Measurements from ENCODE around the gene FAIM2. TPM values are rescaled to one million over a fixed set of nuclear protein-coding genes. Genes with fewer than 3 reads are reported as not detected.

The FAIM2 gene
- total and polyA plus RNA-seq, 2 experiments from 2014 or later: 0.61 to 2.0 TPM

- TF ChIP-seq EZH2 (IDR thresholded peaks at IDR 0.05; ENCODE audit: low read depth, unreplicated experiment) (no peak), JUNB (IDR thresholded peaks at IDR 0.05; ENCODE audit: unreplicated experiment) (no peak), NANOG (IDR thresholded peaks at IDR 0.05; ENCODE audit: borderline replicate concordance) (no peak), ZNF331 (CRISPR knock-in tag; IDR thresholded peaks at IDR 0.05; ENCODE audit: low read depth) (no peak), EZH2phosphoT487 (IDR thresholded peaks at IDR 0.05; ENCODE audit: unreplicated experiment) (no peak)
- TF ChIP-seq, protein P1, sequence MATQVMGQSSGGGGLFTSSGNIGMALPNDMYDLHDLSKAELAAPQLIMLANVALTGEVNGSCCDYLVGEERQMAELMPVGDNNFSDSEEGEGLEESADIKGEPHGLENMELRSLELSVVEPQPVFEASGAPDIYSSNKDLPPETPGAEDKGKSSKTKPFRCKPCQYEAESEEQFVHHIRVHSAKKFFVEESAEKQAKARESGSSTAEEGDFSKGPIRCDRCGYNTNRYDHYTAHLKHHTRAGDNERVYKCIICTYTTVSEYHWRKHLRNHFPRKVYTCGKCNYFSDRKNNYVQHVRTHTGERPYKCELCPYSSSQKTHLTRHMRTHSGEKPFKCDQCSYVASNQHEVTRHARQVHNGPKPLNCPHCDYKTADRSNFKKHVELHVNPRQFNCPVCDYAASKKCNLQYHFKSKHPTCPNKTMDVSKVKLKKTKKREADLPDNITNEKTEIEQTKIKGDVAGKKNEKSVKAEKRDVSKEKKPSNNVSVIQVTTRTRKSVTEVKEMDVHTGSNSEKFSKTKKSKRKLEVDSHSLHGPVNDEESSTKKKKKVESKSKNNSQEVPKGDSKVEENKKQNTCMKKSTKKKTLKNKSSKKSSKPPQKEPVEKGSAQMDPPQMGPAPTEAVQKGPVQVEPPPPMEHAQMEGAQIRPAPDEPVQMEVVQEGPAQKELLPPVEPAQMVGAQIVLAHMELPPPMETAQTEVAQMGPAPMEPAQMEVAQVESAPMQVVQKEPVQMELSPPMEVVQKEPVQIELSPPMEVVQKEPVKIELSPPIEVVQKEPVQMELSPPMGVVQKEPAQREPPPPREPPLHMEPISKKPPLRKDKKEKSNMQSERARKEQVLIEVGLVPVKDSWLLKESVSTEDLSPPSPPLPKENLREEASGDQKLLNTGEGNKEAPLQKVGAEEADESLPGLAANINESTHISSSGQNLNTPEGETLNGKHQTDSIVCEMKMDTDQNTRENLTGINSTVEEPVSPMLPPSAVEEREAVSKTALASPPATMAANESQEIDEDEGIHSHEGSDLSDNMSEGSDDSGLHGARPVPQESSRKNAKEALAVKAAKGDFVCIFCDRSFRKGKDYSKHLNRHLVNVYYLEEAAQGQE (IDR thresholded peaks at IDR 0.05; ENCODE audit: unreplicated experiment): no peak
Observed at GRCh38 chr12:49912345-49913255, 8.9 kb upstream of the FAIM2 start (continued).

DNA sequence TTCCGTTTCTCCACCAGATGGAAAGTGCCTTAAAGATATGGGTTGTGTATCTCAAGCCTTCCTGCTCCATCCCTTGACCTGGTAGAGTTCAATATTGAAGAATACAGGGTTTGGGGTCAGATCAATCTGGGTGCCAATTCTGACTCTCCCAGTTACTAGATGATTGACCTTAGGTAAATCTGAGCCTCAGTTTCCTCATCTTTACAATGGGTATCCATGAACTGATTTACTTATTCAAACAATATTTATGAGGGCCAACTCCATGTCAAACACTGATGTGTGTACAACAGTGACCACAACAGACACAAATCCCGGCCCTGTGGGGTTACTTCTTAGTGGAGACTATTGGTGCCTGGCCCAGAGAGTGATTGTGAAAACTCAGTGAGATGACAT, 7.5 kb upstream of the FAIM2 start:
- Histone ChIP-seq H3F3A (replicated peaks; ENCODE audit: low read depth) (peaks cover 4% of the 10 kb centered on the region; the same call in 1 of the 2 replicates), H3K27ac (ENCODE audit: low read depth) (no peak overlapping the region), H3K27me3 (ENCODE audit: insufficient read depth) (no peaks in the 10 kb centered on the region), H3K4me2 (no peak overlapping the region), H3K36me3 (ENCODE audit: insufficient read depth) (no peaks in the 10 kb centered on the region), H2AFZ (no peak overlapping the region), H3K9me2 (ENCODE audit: insufficient read depth) (no peaks in the 10 kb centered on the region), H3K4me1 (ENCODE audit: insufficient read depth) (peaks cover 10% of the 10 kb centered on the region), H3K79me2 (replicated peaks; ENCODE audit: insufficient read depth) (no peaks in the 10 kb centered on the region), H3K4me3 (no peak overlapping the region), H4K20me1 (replicated peaks; ENCODE audit: insufficient read depth) (no peaks in the 10 kb centered on the region)
- ATAC-seq (no peak), DNase-seq (ENCODE audit: low spot score) (no peak)
- no peaks in the 10 kb centered on the region for H3K36me3 Mint-ChIP-seq (ENCODE audit: low read depth)
- H3K27me3 Mint-ChIP-seq (ENCODE audit: insufficient read depth, low read depth, poor library complexity): peaks cover 16% of the 10 kb centered on the region
- peaks cover 40% of the 10 kb centered on the region for H3K4me1 Mint-ChIP-seq
- H3K9me3 Mint-ChIP-seq: no peaks in the 10 kb centered on the region
- H3K4me3 Mint-ChIP-seq: no peak overlapping the region
- H3K27ac Mint-ChIP-seq: no peak overlapping the region
- TF ChIP-seq ZNF331 (CRISPR knock-in tag; IDR thresholded peaks at IDR 0.05; ENCODE audit: low read depth) (no peak), CREB1 (CRISPR knock-in tag; IDR thresholded peaks at IDR 0.05; ENCODE audit: low read depth) (no peak), POLR2AphosphoS5 (IDR thresholded peaks at IDR 0.05; ENCODE audit: low read depth) (no peak), ZNF462 (CRISPR knock-in tag; IDR thresholded peaks at IDR 0.05) (no peak)
- TF ChIP-seq, protein P2, sequence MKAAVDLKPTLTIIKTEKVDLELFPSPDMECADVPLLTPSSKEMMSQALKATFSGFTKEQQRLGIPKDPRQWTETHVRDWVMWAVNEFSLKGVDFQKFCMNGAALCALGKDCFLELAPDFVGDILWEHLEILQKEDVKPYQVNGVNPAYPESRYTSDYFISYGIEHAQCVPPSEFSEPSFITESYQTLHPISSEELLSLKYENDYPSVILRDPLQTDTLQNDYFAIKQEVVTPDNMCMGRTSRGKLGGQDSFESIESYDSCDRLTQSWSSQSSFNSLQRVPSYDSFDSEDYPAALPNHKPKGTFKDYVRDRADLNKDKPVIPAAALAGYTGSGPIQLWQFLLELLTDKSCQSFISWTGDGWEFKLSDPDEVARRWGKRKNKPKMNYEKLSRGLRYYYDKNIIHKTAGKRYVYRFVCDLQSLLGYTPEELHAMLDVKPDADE (IDR thresholded peaks at IDR 0.05): no peak
- TF ChIP-seq, protein P3, sequence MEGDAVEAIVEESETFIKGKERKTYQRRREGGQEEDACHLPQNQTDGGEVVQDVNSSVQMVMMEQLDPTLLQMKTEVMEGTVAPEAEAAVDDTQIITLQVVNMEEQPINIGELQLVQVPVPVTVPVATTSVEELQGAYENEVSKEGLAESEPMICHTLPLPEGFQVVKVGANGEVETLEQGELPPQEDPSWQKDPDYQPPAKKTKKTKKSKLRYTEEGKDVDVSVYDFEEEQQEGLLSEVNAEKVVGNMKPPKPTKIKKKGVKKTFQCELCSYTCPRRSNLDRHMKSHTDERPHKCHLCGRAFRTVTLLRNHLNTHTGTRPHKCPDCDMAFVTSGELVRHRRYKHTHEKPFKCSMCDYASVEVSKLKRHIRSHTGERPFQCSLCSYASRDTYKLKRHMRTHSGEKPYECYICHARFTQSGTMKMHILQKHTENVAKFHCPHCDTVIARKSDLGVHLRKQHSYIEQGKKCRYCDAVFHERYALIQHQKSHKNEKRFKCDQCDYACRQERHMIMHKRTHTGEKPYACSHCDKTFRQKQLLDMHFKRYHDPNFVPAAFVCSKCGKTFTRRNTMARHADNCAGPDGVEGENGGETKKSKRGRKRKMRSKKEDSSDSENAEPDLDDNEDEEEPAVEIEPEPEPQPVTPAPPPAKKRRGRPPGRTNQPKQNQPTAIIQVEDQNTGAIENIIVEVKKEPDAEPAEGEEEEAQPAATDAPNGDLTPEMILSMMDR (conservative IDR thresholded peaks at IDR 0.05; ENCODE audit: low read depth in 2 of 2): no peak

All from GM23338 (cell line).